ENCODE measurements around the gene VDAC2.

VDAC2 gene

DNA sequence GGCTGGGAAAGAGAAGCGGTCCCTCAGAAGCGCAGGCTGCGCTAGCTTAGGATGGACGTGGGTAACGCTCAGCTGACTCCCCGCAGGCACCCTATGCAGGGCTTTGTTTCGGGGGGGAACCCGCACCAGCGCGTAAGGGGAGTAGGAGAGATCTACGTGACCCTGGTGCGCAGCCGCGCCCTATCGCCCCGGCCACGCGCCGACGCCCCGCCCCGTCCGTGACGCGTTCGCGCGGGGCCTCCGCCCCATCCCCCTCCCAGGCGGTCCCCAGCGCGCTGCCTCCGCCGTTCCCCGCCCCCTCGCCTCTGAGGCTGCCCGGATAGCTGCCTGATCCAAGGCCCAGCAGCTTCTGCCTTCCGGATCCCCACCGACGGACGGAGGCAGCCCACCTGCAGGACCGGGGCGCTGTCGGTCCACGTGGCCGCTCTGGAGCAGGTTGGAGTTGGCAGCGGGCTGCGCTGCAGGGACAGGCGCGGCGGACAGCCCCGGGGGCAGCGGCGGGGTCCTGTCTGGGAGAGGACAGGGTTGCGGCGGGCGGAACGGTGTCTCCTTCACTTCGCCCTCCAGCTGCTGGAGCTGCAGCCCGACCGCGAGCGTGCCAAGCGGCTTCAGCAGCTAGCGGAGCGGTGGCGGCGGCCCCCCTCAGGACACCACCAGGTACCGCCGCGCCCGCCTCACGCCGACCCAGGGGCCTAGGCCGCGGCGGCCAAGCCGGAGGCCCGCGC lies at the start of gene VDAC2 (continued):
- TF ChIP-seq PRDM10 (tag by site-specific recombination; IDR thresholded peaks at IDR 0.05): no peak
- no peak for TF ChIP-seq ZNF292 (tag by site-specific recombination; IDR thresholded peaks at IDR 0.05; ENCODE audit: borderline replicate concordance, low read depth)
- TF ChIP-seq ZBTB48 (tag by site-specific recombination; IDR thresholded peaks at IDR 0.05): peak; percentile 66; the same call in 1 of the 2 replicates
- TF ChIP-seq ZNF184 (tag by site-specific recombination; IDR thresholded peaks at IDR 0.05): no peak
- TF ChIP-seq ZBTB21 (tag by site-specific recombination; IDR thresholded peaks at IDR 0.05): no peak
- no peak for TF ChIP-seq REPIN1 (tag by site-specific recombination; IDR thresholded peaks at IDR 0.05; ENCODE audit: low read depth)
- TF ChIP-seq ZNF416 (tag by site-specific recombination; IDR thresholded peaks at IDR 0.05): no peak
- TF ChIP-seq, protein P1, sequence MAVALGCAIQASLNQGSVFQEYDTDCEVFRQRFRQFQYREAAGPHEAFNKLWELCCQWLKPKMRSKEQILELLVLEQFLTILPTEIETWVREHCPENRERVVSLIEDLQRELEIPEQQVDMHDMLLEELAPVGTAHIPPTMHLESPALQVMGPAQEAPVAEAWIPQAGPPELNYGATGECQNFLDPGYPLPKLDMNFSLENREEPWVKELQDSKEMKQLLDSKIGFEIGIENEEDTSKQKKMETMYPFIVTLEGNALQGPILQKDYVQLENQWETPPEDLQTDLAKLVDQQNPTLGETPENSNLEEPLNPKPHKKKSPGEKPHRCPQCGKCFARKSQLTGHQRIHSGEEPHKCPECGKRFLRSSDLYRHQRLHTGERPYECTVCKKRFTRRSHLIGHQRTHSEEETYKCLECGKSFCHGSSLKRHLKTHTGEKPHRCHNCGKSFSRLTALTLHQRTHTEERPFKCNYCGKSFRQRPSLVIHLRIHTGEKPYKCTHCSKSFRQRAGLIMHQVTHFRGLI (tag by site-specific recombination; IDR thresholded peaks at IDR 0.05): peak; percentile 11; the same call in 1 of the 2 replicates
- TF ChIP-seq YY1 (tag by site-specific recombination; IDR thresholded peaks at IDR 0.05): no peak
- TF ChIP-seq SETDB1 (IDR thresholded peaks at IDR 0.05; ENCODE audit: insufficient read length, low read length): no peak
- no peak for TF ChIP-seq PRDM1 (tag by site-specific recombination; IDR thresholded peaks at IDR 0.05)
- peak; percentile 64; the same call in 1 of the 2 replicates for TF ChIP-seq ZBTB17 (tag by site-specific recombination; IDR thresholded peaks at IDR 0.05)
- TF ChIP-seq, protein P2, sequence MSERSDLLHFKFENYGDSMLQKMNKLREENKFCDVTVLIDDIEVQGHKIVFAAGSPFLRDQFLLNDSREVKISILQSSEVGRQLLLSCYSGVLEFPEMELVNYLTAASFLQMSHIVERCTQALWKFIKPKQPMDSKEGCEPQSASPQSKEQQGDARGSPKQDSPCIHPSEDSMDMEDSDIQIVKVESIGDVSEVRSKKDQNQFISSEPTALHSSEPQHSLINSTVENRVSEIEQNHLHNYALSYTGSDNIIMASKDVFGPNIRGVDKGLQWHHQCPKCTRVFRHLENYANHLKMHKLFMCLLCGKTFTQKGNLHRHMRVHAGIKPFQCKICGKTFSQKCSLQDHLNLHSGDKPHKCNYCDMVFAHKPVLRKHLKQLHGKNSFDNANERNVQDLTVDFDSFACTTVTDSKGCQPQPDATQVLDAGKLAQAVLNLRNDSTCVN (tag by site-specific recombination; optimal IDR thresholded peaks at IDR 0.05): peak; percentile 95
- 0 out of 2 replicates have a peak, but pooled peaks have one; percentile 27 for TF ChIP-seq GFI1B (tag by site-specific recombination; IDR thresholded peaks at IDR 0.05)
- TF ChIP-seq, protein P3, sequence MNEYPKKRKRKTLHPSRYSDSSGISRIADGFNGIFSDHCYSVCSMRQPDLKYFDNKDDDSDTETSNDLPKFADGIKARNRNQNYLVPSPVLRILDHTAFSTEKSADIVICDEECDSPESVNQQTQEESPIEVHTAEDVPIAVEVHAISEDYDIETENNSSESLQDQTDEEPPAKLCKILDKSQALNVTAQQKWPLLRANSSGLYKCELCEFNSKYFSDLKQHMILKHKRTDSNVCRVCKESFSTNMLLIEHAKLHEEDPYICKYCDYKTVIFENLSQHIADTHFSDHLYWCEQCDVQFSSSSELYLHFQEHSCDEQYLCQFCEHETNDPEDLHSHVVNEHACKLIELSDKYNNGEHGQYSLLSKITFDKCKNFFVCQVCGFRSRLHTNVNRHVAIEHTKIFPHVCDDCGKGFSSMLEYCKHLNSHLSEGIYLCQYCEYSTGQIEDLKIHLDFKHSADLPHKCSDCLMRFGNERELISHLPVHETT (tag by site-specific recombination; IDR thresholded peaks at IDR 0.05): peak; percentile 93; the same call in 1 of the 2 replicates
- no peak for TF ChIP-seq ZNF701 (tag by site-specific recombination; IDR thresholded peaks at IDR 0.05)
- peak; percentile 92 for TF ChIP-seq ZBTB7A (tag by site-specific recombination; IDR thresholded peaks at IDR 0.05; ENCODE audit: low read depth)
- peak; percentile 40; the same call in 1 of the 2 replicates for TF ChIP-seq ZFP69B (tag by site-specific recombination; IDR thresholded peaks at IDR 0.05)
- TF ChIP-seq ZNF521 (tag by site-specific recombination; IDR thresholded peaks at IDR 0.05): no peak
- no peak for TF ChIP-seq ZNF155 (tag by site-specific recombination; IDR thresholded peaks at IDR 0.05)
- TF ChIP-seq, protein P4, sequence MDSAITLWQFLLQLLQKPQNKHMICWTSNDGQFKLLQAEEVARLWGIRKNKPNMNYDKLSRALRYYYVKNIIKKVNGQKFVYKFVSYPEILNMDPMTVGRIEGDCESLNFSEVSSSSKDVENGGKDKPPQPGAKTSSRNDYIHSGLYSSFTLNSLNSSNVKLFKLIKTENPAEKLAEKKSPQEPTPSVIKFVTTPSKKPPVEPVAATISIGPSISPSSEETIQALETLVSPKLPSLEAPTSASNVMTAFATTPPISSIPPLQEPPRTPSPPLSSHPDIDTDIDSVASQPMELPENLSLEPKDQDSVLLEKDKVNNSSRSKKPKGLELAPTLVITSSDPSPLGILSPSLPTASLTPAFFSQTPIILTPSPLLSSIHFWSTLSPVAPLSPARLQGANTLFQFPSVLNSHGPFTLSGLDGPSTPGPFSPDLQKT (IDR thresholded peaks at IDR 0.05; ENCODE audit: borderline replicate concordance, low read depth, low read length): no peak
- no peak for TF ChIP-seq ZNF202 (tag by site-specific recombination; IDR thresholded peaks at IDR 0.05; ENCODE audit: borderline replicate concordance)
- TF ChIP-seq HOXA7 (CRISPR knock-in tag; IDR thresholded peaks at IDR 0.05; ENCODE audit: borderline replicate concordance): no peak
- no peak for TF ChIP-seq ZNF132 (tag by site-specific recombination; IDR thresholded peaks at IDR 0.05; ENCODE audit: borderline replicate concordance)
- peak; percentile 78 for TF ChIP-seq EGR2 (tag by site-specific recombination; IDR thresholded peaks at IDR 0.05; ENCODE audit: low read depth)
- TF ChIP-seq, protein P5, sequence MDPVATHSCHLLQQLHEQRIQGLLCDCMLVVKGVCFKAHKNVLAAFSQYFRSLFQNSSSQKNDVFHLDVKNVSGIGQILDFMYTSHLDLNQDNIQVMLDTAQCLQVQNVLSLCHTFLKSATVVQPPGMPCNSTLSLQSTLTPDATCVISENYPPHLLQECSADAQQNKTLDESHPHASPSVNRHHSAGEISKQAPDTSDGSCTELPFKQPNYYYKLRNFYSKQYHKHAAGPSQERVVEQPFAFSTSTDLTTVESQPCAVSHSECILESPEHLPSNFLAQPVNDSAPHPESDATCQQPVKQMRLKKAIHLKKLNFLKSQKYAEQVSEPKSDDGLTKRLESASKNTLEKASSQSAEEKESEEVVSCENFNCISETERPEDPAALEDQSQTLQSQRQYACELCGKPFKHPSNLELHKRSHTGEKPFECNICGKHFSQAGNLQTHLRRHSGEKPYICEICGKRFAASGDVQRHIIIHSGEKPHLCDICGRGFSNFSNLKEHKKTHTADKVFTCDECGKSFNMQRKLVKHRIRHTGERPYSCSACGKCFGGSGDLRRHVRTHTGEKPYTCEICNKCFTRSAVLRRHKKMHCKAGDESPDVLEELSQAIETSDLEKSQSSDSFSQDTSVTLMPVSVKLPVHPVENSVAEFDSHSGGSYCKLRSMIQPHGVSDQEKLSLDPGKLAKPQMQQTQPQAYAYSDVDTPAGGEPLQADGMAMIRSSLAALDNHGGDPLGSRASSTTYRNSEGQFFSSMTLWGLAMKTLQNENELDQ (tag by site-specific recombination; IDR thresholded peaks at IDR 0.05; ENCODE audit: low read depth): no peak
- no peak for TF ChIP-seq ZSCAN23 (tag by site-specific recombination; IDR thresholded peaks at IDR 0.05)
- TF ChIP-seq MEIS1 (CRISPR knock-in tag; IDR thresholded peaks at IDR 0.05; ENCODE audit: borderline replicate concordance): no peak
